Measurements from ENCODE around the gene C9orf152.
"Not testable (repeated sequence)": the region's sequence is repeated elsewhere in the genome, so short reads cannot be mapped to it uniquely, and the experiment has no call there.

The C9orf152 gene

DNA sequence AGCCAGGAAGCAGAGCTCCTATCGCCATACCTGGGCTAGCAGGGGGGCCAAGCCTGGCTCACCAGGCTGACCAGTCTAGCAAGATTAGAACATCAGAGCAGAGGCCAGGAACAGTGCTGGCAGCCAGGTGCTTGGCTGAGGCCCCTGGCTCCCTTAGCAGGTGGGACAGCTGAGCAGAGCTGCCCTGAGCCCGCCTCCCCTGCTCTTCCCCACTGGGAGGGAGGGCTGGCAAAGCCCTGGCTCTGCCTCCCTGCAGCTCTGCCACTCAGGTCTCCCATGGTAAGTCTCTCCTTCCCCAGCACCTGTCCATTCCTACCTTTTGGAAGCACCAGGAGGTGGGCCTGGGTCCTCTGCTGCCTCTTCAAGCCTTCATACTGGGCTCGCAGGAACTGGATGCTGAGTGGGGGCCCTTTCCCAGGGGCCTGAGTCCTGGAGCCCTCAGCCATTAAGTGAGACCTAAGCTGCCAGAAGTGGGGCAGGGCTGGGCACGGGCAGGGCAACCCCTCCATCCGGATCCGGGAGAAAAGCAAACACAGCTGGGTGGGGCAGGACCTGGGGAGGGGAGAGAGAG lies 803 bp downstream of the C9orf152 start:
- Histone ChIP-seq H3K36me3 (ENCODE audit: insufficient read depth, low read length) (no peaks in the 10 kb centered on the region), H3K4me2 (ENCODE audit: insufficient read depth, low read length) (no peak overlapping the region), H3K79me2 (ENCODE audit: insufficient read depth, low read length) (no peaks in the 10 kb centered on the region), H2AFZ (ENCODE audit: low read depth, low read length) (no peak overlapping the region), H3K4me1 (ENCODE audit: insufficient read depth, low read length) (no peaks in the 10 kb centered on the region), H3K9ac (ENCODE audit: low read depth, low read length) (no peak overlapping the region), H3K9me3 (ENCODE audit: insufficient read depth, low read length, severe bottlenecking) (no peaks in the 10 kb centered on the region), H3K4me3 (ENCODE audit: low read depth in 1 of 2, low read length in 2 of 2) (no peak overlapping the region), H3K27ac (ENCODE audit: low read length) (no peak overlapping the region), H3K27me3 (ENCODE audit: insufficient read depth, low read length, poor library complexity) (no peaks in the 10 kb centered on the region), H4K20me1 (ENCODE audit: insufficient read depth, low read length) (no peaks in the 10 kb centered on the region)
- DNase-seq (no peak), ATAC-seq (ENCODE audit: insufficient read depth, low read depth) (no peak)
- no peak for TF ChIP-seq EZH2 (IDR thresholded peaks at IDR 0.05; ENCODE audit: borderline replicate concordance, low read depth, low read length, severe bottlenecking)
- TF ChIP-seq, protein P1, sequence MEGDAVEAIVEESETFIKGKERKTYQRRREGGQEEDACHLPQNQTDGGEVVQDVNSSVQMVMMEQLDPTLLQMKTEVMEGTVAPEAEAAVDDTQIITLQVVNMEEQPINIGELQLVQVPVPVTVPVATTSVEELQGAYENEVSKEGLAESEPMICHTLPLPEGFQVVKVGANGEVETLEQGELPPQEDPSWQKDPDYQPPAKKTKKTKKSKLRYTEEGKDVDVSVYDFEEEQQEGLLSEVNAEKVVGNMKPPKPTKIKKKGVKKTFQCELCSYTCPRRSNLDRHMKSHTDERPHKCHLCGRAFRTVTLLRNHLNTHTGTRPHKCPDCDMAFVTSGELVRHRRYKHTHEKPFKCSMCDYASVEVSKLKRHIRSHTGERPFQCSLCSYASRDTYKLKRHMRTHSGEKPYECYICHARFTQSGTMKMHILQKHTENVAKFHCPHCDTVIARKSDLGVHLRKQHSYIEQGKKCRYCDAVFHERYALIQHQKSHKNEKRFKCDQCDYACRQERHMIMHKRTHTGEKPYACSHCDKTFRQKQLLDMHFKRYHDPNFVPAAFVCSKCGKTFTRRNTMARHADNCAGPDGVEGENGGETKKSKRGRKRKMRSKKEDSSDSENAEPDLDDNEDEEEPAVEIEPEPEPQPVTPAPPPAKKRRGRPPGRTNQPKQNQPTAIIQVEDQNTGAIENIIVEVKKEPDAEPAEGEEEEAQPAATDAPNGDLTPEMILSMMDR (IDR thresholded peaks at IDR 0.05; ENCODE audit: borderline replicate concordance, extremely low read depth, low read length, poor library complexity, severe bottlenecking) = no peak

- H3K4me2 ChIP-seq (ENCODE audit: insufficient read depth, low read length) = no peak overlapping the region
- DNase-seq = no peak
Measured at GRCh38 chr9:110206389-110206788, 1.6 kb downstream of the C9orf152 start.

DNA sequence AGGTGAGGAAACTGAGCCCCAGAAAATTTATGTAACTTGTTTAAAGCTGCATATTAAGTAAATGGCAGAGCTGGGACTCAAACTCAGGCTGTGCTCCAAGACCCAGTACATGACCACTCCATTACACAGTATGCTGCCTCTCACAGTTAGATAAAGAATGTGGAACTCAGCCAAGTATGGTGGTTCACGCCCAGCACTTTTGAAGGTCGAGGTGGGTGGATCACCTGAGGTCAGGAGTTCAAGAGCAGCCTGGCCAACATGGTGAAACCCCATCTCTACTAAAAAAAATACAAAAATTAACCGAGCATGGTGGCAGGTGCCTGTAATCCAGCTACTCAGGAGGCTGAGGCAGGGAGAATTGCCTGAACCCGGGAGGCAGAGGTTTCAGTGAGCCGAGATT lies 2.3 kb downstream of the C9orf152 start:
- not testable (repeated sequence) for H3K9me3 ChIP-seq (ENCODE audit: insufficient read depth, low read length, severe bottlenecking); H3K4me1 ChIP-seq (ENCODE audit: insufficient read depth, low read length); H3K79me2 ChIP-seq (ENCODE audit: insufficient read depth, low read length); H3K4me2 ChIP-seq (ENCODE audit: insufficient read depth, low read length); H3K27ac ChIP-seq (ENCODE audit: low read length); ATAC-seq (ENCODE audit: insufficient read depth, low read depth); DNase-seq; H3K9ac ChIP-seq (ENCODE audit: low read depth, low read length); H3K4me3 ChIP-seq (ENCODE audit: low read depth in 1 of 2, low read length in 2 of 2); H3K27me3 ChIP-seq (ENCODE audit: insufficient read depth, low read length, poor library complexity); H2AFZ ChIP-seq (ENCODE audit: low read depth, low read length); H3K36me3 ChIP-seq (ENCODE audit: insufficient read depth, low read length); H4K20me1 ChIP-seq (ENCODE audit: insufficient read depth, low read length)

More at GRCh38 chr9:110206389-110206788, 1.6 kb downstream of the C9orf152 start:
- no peaks in the 10 kb centered on the region for H4K20me1 ChIP-seq (ENCODE audit: insufficient read depth, low read length)
- no peaks in the 10 kb centered on the region for H3K79me2 ChIP-seq (ENCODE audit: insufficient read depth, low read length)
- no peaks in the 10 kb centered on the region for H3K36me3 ChIP-seq (ENCODE audit: insufficient read depth, low read length)
- H3K4me3 ChIP-seq (ENCODE audit: low read depth in 1 of 2, low read length in 2 of 2) = no peak overlapping the region
- no peak overlapping the region for H2AFZ ChIP-seq (ENCODE audit: low read depth, low read length)
- H3K9me3 ChIP-seq (ENCODE audit: insufficient read depth, low read length, severe bottlenecking) = no peaks in the 10 kb centered on the region
- H3K4me1 ChIP-seq (ENCODE audit: insufficient read depth, low read length) = no peaks in the 10 kb centered on the region
- ATAC-seq (ENCODE audit: insufficient read depth, low read depth) = no peak
- no peak overlapping the region for H3K27ac ChIP-seq (ENCODE audit: low read length)
- no peaks in the 10 kb centered on the region for H3K27me3 ChIP-seq (ENCODE audit: insufficient read depth, low read length, poor library complexity)
- TF ChIP-seq EZH2 (IDR thresholded peaks at IDR 0.05; ENCODE audit: borderline replicate concordance, low read depth, low read length, severe bottlenecking) = no peak
- TF ChIP-seq, protein P1 (IDR thresholded peaks at IDR 0.05; ENCODE audit: borderline replicate concordance, extremely low read depth, low read length, poor library complexity, severe bottlenecking) = no peak
- H3K9ac ChIP-seq (ENCODE audit: low read depth, low read length) = no peak overlapping the region

DNA sequence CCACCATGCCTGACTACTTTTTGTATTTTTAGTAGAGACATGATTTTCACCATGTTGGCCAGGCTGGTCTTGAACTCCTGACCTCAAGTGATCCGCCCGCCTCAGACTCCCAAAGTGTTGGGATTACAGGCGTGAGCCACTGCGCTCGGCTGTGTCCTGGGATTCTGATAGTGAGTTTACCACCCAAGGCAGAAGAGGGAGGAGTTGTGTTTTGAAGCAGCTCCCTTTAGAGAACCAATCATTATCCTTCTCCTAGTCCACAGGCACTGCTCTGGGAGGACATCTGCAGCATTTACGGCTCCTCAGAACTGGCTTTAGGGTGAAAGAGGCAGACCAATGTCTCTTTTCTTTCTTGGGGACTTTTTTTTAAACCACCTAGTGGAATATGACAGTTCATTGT lies 5.7 kb downstream of the C9orf152 start:
- Histone ChIP-seq H2AFZ (ENCODE audit: low read depth, low read length) (no peak overlapping the region), H3K27me3 (ENCODE audit: insufficient read depth, low read length, poor library complexity) (no peaks in the 10 kb centered on the region), H3K9ac (ENCODE audit: low read depth, low read length) (no peak overlapping the region), H3K9me3 (ENCODE audit: insufficient read depth, low read length, severe bottlenecking) (no peaks in the 10 kb centered on the region), H3K27ac (ENCODE audit: low read length) (no peak overlapping the region), H3K4me3 (ENCODE audit: low read depth in 1 of 2, low read length in 2 of 2) (no peak overlapping the region), H3K36me3 (ENCODE audit: insufficient read depth, low read length) (no peaks in the 10 kb centered on the region), H3K79me2 (ENCODE audit: insufficient read depth, low read length) (no peaks in the 10 kb centered on the region), H3K4me2 (ENCODE audit: insufficient read depth, low read length) (no peak overlapping the region), H4K20me1 (ENCODE audit: insufficient read depth, low read length) (no peaks in the 10 kb centered on the region), H3K4me1 (ENCODE audit: insufficient read depth, low read length) (no peaks in the 10 kb centered on the region)
- TF ChIP-seq, protein P1 (IDR thresholded peaks at IDR 0.05; ENCODE audit: borderline replicate concordance, extremely low read depth, low read length, poor library complexity, severe bottlenecking) = no peak
- no peak for TF ChIP-seq EZH2 (IDR thresholded peaks at IDR 0.05; ENCODE audit: borderline replicate concordance, low read depth, low read length, severe bottlenecking)
- ATAC-seq (ENCODE audit: insufficient read depth, low read depth) (no peak), DNase-seq (no peak)

All from DND-41 (cell line).